ENCODE measurements around the gene DIAPH2.
A peak's percentile ranks its signal among the peaks of the same experiment; 100 is the strongest.

Gene DIAPH2

DNA sequence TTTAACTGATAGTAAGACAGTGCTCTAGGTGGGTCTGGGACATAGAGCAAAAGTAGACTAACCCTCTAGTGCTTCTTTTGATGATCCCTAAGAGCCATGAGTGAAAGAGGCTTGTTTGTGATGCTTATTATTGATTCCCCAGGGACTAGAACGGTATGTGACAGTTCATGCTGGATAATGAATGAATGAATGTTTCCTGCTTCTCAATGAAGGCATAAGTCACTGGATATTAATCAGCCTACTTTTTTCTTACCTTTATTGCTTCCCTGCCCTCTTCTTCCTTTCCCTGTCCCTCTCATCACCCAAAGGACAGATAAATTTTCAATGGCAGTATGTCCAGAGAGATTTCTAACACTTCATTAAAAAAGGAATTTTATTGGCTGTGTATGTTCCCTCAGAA lies 685.3 kb downstream of the DIAPH2 start:
- no peak for TF ChIP-seq POLR2AphosphoS5 (IDR thresholded peaks at IDR 0.05; ENCODE audit: low read depth, low read length)
- no peak for TF ChIP-seq POLR2A (IDR thresholded peaks at IDR 0.05; ENCODE audit: low read depth, low read length)
- no peak for TF ChIP-seq TAF1 (IDR thresholded peaks at IDR 0.05; ENCODE audit: borderline replicate concordance, low read depth, low read length)
- DNase-seq (ENCODE audit: insufficient read length) (no peak), FAIRE-seq (no peak)

GRCh38 chrX:97372001-97372766 lies 687.5 kb downstream of the DIAPH2 start:
- FAIRE-seq (no peak), DNase-seq (ENCODE audit: insufficient read length) (no peak)
- TF ChIP-seq POLR2AphosphoS5 (IDR thresholded peaks at IDR 0.05; ENCODE audit: low read depth, low read length), result no peak
- no peak for TF ChIP-seq POLR2A (IDR thresholded peaks at IDR 0.05; ENCODE audit: low read depth, low read length)
- TF ChIP-seq TAF1 (IDR thresholded peaks at IDR 0.05; ENCODE audit: borderline replicate concordance, low read depth, low read length), result no peak

GRCh38 chrX:97374266-97374665 lies 689.6 kb downstream of the DIAPH2 start:
- FAIRE-seq, result no peak
- no peak for DNase-seq (ENCODE audit: insufficient read length)
- TF ChIP-seq POLR2AphosphoS5 (IDR thresholded peaks at IDR 0.05; ENCODE audit: low read depth, low read length), result no peak
- TF ChIP-seq TAF1 (IDR thresholded peaks at IDR 0.05; ENCODE audit: borderline replicate concordance, low read depth, low read length), result no peak
- no peak for TF ChIP-seq POLR2A (IDR thresholded peaks at IDR 0.05; ENCODE audit: low read depth, low read length)

GRCh38 chrX:97380200-97380599 lies 695.6 kb downstream of the DIAPH2 start:
- DNase-seq (ENCODE audit: insufficient read length) (no peak), FAIRE-seq (no peak)
- TF ChIP-seq POLR2AphosphoS5 (IDR thresholded peaks at IDR 0.05; ENCODE audit: low read depth, low read length), result no peak
- no peak for TF ChIP-seq POLR2A (IDR thresholded peaks at IDR 0.05; ENCODE audit: low read depth, low read length)
- no peak for TF ChIP-seq TAF1 (IDR thresholded peaks at IDR 0.05; ENCODE audit: borderline replicate concordance, low read depth, low read length)

DNA sequence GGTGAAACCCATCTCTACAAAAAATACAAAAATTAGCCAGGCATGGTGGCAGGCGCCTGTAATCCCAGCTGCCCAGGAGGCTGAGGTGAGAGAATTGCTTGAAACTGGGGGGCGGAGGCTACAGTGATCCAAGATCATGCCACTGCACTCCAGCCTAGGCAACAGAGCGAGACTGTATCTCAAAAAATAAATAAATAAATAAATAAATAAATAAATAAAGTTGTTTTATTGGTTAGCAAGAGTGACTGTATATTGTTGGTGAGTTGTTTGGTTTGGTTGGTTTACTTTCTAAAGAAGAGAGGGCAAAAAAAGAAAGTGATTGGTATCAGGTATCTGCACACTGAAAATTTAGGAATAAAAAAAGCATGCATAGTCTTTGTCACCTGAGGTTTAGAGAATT lies 700.0 kb downstream of the DIAPH2 start:
- no peak for TF ChIP-seq POLR2A (IDR thresholded peaks at IDR 0.05; ENCODE audit: low read depth, low read length)
- no peak for TF ChIP-seq TAF1 (IDR thresholded peaks at IDR 0.05; ENCODE audit: borderline replicate concordance, low read depth, low read length)
- TF ChIP-seq POLR2AphosphoS5 (IDR thresholded peaks at IDR 0.05; ENCODE audit: low read depth, low read length), result no peak
- FAIRE-seq, result no peak

DNA sequence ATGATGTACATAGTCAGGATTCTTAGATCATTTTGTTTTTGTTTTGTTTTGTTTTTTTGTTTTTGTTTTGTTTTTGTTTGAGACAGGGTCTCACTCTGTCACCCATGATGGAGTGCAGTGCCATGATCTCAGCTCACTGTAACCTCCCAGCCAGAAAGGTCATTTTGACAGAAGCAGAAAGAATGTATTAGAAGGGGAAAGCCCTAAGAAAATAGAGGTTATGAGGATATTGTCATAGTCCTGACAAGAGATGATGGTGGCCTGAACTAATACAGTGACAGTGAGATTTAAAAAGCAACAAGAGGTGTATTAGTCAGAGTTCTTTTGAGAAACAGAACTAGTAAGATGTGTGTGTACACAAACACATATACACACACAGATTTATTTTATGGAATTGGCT lies 702.4 kb downstream of the DIAPH2 start:
- no peak for DNase-seq (ENCODE audit: insufficient read length)
- no peak for FAIRE-seq

More for the DNA sequence above, 700.0 kb downstream of the DIAPH2 start:
- DNase-seq (ENCODE audit: insufficient read length), result no peak

GRCh38 chrX:97389761-97390192 lies 705.1 kb downstream of the DIAPH2 start:
- FAIRE-seq, result no peak
- no peak for TF ChIP-seq POLR2A (IDR thresholded peaks at IDR 0.05; ENCODE audit: low read depth, low read length)
- TF ChIP-seq TAF1 (IDR thresholded peaks at IDR 0.05; ENCODE audit: borderline replicate concordance, low read depth, low read length), result no peak
- no peak for DNase-seq (ENCODE audit: insufficient read length)

More for the DNA sequence above, 702.4 kb downstream of the DIAPH2 start:
- no peak for TF ChIP-seq POLR2AphosphoS5 (IDR thresholded peaks at IDR 0.05; ENCODE audit: low read depth, low read length)
- no peak for TF ChIP-seq TAF1 (IDR thresholded peaks at IDR 0.05; ENCODE audit: borderline replicate concordance, low read depth, low read length)
- TF ChIP-seq POLR2A (IDR thresholded peaks at IDR 0.05; ENCODE audit: low read depth, low read length), result no peak

DNA sequence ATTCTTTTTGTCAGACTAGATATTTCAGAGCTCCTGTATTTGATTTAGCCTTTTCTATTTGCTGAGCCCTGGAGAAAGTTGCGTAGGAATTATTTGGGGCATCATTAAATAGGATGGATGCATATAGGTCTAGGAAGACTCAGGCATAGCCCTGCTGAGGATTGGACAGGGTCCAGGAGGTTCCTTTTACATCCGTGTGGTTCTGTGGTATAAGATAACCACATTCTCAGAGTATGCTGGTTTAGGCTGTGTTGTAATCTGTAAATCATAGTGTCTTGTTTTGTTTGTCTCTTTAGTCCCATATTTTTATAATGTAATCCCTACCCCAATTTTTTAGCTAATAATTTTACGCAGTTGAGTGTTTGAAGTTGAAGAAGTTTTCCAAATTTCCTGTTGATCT lies 712.7 kb downstream of the DIAPH2 start:
- no peak for FAIRE-seq
- no peak for TF ChIP-seq POLR2AphosphoS5 (IDR thresholded peaks at IDR 0.05; ENCODE audit: low read depth, low read length)
- TF ChIP-seq POLR2A (IDR thresholded peaks at IDR 0.05; ENCODE audit: low read depth, low read length), result no peak
- TF ChIP-seq TAF1 (IDR thresholded peaks at IDR 0.05; ENCODE audit: borderline replicate concordance, low read depth, low read length), result no peak
- no peak for DNase-seq (ENCODE audit: insufficient read length)

GRCh38 chrX:97398030-97398551 lies 713.4 kb downstream of the DIAPH2 start:
- no peak for DNase-seq (ENCODE audit: insufficient read length)
- FAIRE-seq, result peak; percentile 87
- TF ChIP-seq POLR2A (IDR thresholded peaks at IDR 0.05; ENCODE audit: low read depth, low read length), result no peak
- TF ChIP-seq POLR2AphosphoS5 (IDR thresholded peaks at IDR 0.05; ENCODE audit: low read depth, low read length), result no peak
- no peak for TF ChIP-seq TAF1 (IDR thresholded peaks at IDR 0.05; ENCODE audit: borderline replicate concordance, low read depth, low read length)

DNA sequence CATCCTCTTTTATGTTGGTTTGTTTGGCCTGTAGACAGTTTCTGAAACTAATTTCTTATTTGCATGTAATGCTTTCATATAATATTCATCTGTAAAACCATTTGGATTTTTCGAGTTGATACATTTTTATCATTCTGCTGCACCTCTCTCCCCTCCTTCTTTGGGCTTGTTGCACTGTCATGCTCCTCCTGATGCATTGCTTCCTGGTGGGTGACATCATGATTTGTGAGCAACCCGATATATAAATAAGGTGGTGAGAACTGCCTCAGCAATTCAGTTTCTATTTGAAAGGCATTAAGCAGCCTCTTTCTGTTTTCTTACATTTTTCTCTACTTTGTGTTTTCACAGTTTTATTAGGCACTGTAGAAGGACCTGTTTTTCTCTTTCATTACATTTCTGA lies 714.8 kb downstream of the DIAPH2 start:
- no peak for FAIRE-seq
- TF ChIP-seq POLR2AphosphoS5 (IDR thresholded peaks at IDR 0.05; ENCODE audit: low read depth, low read length), result no peak
- TF ChIP-seq TAF1 (IDR thresholded peaks at IDR 0.05; ENCODE audit: borderline replicate concordance, low read depth, low read length), result no peak
- no peak for TF ChIP-seq POLR2A (IDR thresholded peaks at IDR 0.05; ENCODE audit: low read depth, low read length)
- DNase-seq (ENCODE audit: insufficient read length), result no peak

- no peak for TF ChIP-seq POLR2AphosphoS5 (IDR thresholded peaks at IDR 0.05; ENCODE audit: low read depth, low read length)
- no peak for TF ChIP-seq TAF1 (IDR thresholded peaks at IDR 0.05; ENCODE audit: borderline replicate concordance, low read depth, low read length)
- TF ChIP-seq POLR2A (IDR thresholded peaks at IDR 0.05; ENCODE audit: low read depth, low read length), result no peak
- no peak for FAIRE-seq
- DNase-seq (ENCODE audit: insufficient read length), result no peak
Measured at GRCh38 chrX:97400492-97400891, 715.9 kb downstream of the DIAPH2 start.

DNA sequence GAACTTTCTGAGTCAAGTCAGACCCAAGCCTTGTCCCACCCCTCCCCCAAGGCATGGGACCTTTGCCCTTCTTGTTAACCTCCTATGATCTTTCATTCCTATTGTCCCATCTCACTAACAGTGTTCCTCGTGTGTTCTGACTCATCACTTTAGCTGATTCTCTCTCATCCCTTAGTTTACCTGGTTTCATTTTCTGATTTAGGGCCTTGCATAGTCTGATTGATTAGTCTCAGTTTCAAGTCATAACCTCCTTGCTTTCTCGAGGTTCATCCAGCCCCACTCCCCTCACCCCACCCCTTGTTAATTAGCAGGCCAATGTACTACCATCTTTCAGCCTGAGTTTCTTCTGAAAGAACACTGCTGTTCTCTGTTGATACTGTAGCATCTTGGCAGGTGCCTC lies 716.5 kb downstream of the DIAPH2 start:
- TF ChIP-seq POLR2AphosphoS5 (IDR thresholded peaks at IDR 0.05; ENCODE audit: low read depth, low read length), result no peak
- FAIRE-seq (peak; percentile 33), DNase-seq (ENCODE audit: insufficient read length) (no peak)

Measured in GM12892 (cell line).